HG02885 (cell line): Measurements from ENCODE around the gene TMEM198.
A peak's percentile ranks its signal among the peaks of the same experiment; 100 is the strongest.

Experiments
- ATAC-seq: cut with Tn5 transposase; IDR thresholded peaks from one replicate; pipeline ENCODE4 v1.9.1; 2021; ENCODE audit warnings: mild to moderate bottlenecking; ENCODE audit not compliant: unreplicated experiment, poor library complexity

The TMEM198 gene

DNA sequence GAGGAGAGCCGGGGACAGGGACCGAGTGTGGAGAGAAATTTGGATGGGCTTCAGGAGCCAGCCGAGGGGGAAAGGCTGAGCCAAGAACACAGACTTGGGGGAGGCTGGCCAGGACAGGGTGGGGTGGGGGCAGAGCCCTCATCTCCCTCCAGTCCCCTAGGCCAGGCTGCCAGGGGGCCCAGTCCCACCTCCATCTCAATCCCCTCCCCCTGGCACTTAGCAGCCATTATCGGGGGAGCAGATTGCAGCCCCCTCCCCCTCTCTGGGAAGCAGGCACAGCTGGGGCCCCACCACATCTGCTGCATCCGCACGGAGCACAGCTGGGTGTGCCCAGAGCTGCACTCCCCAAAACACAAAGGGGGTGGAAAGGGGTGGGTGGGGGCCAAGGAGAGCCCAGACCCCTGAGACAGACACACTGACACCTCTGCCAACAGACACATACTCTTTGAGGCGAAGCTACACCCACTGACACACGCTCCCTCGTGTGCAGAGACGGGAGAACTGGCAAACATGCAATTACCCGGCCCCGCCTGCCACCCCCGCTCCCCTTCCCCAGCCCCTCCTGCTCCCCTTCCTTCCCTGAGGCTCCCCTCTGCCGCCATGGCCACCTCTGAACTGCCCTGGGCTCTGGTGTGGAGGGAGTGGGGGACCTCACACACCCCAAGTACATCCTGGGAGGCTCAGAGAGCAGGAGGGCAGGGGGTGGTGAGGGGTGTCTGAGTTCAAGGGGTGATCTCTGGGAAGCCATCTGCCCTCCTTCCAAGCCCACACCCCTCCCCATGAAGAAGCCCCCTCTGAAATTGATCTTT, 34.7 kb upstream of the TMEM198 start:
- peak; percentile 20 for ATAC-seq

- peak; percentile 66 for ATAC-seq
Measured at GRCh38 chr2:219509780-219510511, 33.9 kb upstream of the TMEM198 start.

GRCh38 chr2:219510512-219511135, 33.2 kb upstream of the TMEM198 start:
- ATAC-seq, result no peak

DNA sequence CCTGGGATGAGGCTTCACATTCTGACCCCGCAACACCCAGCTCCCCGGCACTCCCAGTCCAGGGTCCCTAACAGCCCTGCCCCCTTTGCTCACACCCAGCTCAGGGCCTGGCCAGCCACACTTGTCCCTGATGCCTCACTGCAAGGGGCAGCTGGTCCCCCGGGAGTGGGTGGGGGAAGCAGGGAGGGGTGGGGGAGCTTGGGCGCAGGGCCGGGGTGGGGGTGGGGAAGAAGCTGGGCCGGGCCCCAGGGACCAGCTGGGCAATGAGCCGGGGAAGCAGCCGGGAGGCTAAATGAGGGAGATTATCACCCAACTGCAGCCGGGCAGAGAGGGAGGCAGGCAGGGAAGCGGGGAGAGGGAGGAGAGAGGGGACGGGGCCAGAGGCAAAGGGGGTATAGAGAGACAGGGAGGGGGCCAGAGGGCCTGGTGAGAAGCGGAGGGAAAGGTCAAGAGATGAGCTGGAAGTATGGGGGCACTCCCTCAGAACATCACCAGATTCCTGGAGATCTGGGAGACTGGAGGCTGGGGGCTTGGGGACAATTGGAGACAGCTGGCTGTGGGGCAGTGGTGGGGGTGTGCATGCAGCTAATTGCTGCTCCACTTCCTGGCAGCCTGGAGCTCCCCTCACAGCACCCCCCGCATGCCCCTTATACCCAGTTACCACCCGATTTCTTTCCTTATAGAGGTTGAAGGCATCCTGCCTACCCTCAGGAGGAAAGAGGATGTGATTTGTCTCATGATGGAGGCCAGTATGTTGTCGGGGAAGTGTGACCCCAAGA, 32.1 kb upstream of the TMEM198 start:
- ATAC-seq, result no peak

- no peak for ATAC-seq
Measured at GRCh38 chr2:219512524-219513216, 31.2 kb upstream of the TMEM198 start.

DNA sequence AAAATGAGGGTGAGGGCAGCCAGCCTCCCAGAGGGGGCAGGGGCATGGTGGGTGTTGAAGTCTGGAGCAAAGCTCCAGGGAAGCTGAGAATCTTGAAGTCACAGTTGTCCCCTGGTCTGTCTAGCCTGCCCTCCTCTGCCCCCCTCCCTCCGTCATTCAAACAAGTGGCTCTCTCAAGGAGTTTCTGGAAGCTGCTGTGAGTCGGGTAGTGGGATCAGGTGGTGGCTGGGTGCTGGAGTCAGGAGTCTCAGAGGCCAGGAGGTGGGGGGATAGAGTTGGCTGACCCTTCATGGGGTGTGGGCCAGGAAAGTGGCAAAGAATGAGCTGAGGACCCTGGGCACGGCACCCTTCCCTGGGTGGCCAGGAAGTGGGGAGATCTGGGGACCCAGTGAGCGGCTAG, 30.0 kb upstream of the TMEM198 start:
- ATAC-seq, result no peak

DNA sequence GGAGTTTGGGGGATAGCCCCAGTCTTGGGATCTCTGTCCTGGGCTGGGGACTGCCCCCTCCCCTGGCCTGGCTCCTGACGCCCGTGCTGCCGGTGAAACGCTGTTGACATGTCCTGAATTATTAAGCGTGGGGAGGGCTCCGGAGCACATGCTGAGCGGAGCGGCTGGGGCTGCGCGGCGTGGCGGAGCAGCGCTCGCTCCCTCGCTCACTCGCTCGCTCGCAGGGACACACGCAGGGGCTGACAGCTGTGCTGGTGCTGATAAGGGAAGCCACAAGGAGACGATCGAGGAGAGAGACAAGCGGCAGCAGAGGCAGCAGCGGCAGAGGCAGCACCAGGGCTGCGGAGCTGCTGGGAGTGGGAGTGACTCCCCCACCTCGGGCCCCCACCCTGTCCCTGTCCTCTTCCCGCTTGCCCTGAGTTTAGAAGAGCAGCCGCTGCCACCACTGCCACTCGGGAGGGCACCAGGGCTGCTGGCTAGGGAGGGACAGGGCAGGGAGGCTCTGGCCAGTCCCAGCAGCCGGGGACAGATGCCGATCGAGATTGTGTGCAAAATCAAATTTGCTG, 29.5 kb upstream of the TMEM198 start, which contains the start of gene ASIC4:
ASIC4 (plus strand) TSS at position 287 of the 566 bp plus-strand sequence; CDS start at position 530, 243 bp downstream.
- ATAC-seq, result no peak

- ATAC-seq, result no peak
Measured at GRCh38 chr2:219514836-219515235, 29.0 kb upstream of the TMEM198 start.

- ATAC-seq, result no peak
Measured at GRCh38 chr2:219515874-219516629, 27.8 kb upstream of the TMEM198 start.

- ATAC-seq, result no peak
Measured at GRCh38 chr2:219516888-219517287, 26.9 kb upstream of the TMEM198 start.

- no peak for ATAC-seq
Measured at GRCh38 chr2:219517954-219518778, 25.7 kb upstream of the TMEM198 start.

DNA sequence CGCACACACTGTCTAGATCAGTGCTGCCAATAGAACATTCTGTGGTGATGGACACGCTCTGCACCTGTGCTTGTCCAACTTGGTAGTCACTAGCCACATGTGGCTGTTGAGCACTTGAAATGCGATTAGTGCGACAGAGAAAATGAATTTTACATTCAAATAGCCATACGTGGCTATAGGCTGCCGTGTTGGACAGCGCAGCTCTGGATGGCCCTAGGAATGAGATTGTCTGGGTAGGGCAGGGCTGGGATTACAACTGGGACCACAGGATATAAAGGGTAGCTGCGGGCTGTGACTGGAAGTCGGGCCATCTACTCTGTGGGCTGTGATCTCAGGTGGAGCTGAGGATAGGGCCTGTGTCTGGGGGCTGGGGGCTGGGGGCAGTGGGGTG, 24.3 kb upstream of the TMEM198 start:
- no peak for ATAC-seq

DNA sequence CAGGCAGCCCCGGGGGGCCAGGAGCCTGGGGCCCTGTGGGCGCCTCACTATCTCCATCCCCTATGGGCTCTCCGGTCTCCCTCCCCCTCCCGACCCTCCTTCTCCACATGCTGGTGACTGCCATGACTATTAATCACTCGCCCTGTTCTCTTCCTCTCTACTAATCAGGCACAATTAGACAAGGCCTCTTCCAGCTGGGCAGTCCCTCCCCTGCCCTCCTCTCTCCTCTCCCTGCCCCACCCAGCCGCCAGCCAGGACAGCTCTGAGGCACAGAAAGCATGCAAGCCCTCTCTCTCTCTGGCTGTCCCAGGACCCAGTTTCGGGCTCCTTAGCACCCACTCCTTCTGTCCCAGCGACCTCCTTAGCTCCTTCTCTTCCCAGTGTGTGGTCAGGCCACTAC, 23.7 kb upstream of the TMEM198 start:
- no peak for ATAC-seq

DNA sequence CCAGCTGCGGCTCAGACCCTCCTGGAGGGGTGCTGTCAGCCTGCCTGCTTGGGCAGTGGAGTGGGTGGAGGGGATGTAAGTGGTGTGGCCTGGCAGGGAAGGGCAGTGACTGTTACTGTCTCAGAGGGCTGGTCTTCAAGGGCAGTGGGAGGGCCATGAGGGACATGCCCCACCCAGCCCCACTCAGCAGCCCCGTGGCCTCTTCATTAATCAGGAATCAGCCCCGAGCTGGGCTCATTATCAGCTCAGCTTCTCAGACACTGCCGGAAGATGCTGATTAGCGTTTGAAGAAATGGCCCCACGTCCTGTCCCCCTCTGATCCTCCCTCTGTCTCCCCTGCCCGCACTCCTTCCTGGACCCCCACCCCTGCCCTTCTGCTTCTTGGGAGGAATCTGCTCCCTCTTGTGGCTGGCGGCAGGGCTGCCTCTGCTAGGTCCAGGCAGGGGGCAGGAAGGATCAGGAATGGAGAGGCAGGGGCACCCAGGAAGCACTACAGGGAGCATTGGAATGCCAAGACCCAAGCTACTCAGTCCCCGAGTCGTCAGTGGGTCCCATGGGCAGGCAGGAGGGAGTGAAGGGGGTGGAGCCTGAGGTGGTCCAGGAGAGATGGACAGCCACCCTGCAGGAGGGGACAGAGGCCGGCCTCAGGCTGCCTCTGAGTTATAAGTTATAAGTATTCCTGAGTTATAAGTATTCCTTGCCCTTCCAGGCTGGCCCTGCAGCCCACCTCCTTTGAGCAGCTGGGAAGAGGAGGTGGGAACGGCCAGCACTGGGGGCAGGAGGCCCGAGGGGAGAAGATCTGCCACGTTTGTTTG, 22.6 kb upstream of the TMEM198 start:
- no peak for ATAC-seq

DNA sequence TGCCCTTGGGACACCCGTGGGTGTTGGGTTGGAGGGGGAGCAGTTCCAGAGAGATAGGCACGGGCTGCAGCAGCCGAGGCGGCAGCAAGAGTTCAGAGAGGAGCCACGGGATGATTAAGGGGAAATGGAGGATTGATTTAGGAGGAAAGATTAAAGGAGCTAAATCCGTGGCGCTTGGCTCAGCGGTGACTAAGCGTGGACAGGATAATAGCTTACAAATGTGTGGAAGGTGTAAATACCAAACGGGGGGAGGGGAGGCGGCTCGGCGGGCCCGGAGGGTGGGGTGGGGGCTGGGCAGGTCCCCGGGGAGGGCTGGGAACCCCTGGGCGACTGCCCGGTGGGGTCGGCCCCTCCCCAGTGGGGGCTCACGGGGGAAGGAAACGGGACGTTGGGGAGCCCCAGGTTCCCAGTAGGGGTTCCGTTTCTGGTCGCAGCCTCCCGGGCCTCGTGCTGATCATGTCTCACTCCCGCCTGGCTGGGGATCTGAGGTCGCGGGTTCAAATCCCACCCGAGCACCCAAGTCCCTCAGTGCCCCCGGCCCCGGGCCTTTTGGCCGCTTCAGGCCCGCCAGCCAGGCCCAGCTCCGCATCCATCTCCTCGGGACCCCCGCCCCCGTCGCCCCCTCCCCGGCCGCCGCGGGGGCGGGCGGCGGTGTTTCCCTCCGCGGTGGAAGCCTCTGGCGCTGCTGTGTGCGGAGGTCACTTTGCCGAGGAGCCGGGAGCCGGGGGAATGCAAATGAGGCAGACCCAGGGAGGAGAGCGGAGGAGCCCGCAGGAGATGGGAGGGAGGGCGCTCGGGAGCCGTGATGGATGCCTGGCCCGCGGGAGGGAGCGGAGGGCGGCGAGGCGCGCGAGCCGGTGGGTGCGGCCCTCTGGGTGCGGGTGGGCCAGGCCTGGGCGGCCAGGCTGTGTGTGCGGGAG, 21.5 kb upstream of the TMEM198 start:
- no peak for ATAC-seq

DNA sequence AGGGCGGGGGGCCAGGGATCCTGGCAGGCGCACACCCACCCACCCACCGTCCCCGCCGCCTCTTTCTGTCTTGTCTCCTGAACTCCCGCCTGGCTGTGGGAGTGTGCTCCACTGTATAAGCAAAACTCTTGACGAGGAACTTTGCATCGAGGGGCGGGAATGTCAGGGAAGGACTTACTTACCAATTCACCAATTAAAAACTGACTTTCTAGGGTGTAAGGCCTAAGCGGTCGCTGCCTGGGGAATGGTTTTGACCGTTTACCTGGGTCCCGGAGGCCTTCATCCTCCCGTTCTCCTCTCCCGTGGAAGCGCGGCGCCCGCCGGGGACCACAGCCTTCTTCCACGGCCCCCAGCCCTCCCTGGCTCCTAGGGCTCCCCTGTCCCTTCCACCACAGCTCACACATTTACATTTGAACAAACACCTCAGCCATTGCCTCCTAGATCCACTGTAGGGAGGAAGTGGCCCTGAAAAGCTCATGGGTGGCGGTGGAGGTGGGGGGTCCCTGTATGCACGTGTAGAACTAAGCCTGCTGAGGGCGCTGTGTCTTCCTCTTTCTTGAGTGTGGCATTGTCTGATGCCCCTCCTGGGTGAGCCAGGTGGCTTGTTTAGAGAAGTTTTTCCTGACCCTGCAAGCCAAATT, 20.7 kb upstream of the TMEM198 start:
- no peak for ATAC-seq
